Activated naive CD4-positive, alpha-beta T cell treated with anti-CD3 and anti-CD28 coated beads, Interleukin-2, amount 10 ng/mL, durations not matched to agents 7 days and 5 days (primary cell): ENCODE measurements around the gene TGM2.

Experiments used
- CTCF ChIA-PET: fragments of 350-600 bp; sonication (Branson Sonifier 250); formaldehyde crosslinking; loops from one replicate; lab custom pipeline; 2021; ENCODE audit warnings: antibody characterized with exemption; lab: Charles Lee
- DNase-seq: peaks from one replicate; pipeline ENCODE4 v3.0.0-alpha.2; 2020
- H3K27ac Mint-ChIP-seq: one replicate; pipeline ENCODE4 v1.8.0; 2021; ENCODE audit warnings: mild to moderate bottlenecking, moderate library complexity, mixed read lengths
- H3K27me3 Mint-ChIP-seq: one replicate; pipeline ENCODE4 v1.8.0; 2021; ENCODE audit warnings: mild to moderate bottlenecking, mixed read lengths
- H3K36me3 Mint-ChIP-seq: one replicate; pipeline ENCODE4 v1.8.0; 2021; ENCODE audit warnings: mixed read lengths
- H3K4me1 Mint-ChIP-seq: one replicate; pipeline ENCODE4 v1.8.0; 2021; ENCODE audit warnings: mixed read lengths
- H3K4me3 Mint-ChIP-seq: one replicate; pipeline ENCODE4 v1.8.0; 2021; ENCODE audit warnings: mild to moderate bottlenecking, moderate library complexity, mixed read lengths
- H3K9me3 Mint-ChIP-seq: one replicate; pipeline ENCODE4 v1.8.0; 2021; ENCODE audit warnings: mixed read lengths

Gene TGM2

DNA sequence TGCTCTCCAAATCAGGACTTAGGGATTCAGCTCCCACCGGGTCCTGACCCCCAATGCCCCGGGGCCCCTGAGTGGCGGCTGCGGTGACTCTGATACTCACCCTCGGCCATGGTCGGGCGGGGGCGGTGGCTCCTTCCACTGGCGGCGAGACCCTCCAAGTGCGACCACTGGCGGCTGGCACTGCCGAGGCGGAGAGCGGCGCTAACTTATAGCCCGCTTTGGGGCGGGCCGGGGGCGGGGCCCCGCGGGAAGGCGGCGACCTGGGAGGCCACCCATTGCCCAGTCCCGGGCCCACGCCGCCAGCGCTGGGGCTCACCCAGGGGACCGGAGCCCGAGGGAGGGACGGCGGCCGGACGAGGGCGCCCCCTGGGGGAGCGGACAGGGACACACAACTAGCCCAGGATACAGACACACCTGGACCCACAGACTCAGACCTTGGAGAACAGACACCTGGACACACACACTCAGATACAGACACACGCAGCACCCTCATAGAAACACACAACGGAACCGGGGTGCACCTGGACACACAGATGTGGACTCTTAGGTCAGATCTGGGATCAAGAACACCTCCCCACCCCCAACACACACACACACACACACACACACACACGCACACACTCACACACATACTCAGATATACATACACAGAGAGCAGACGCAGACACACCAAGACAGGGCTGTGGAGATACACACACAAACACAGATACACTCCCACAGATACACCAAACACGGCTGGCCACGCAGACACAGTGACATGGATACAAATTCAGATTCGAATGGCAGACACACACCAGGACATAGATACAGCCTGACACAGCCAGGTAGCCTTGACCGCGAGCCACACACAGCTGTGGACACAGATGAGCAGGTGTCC, at the start of gene TGM2:
Gene TGM2 (minus strand): TSS at position 182 of the 877 bp plus-strand sequence. CDS start 72 bp downstream, at position 110.
- H3K36me3 Mint-ChIP-seq, result no peaks in the 10 kb centered on the region

GRCh38 chr20:38214256-38215193, 49.5 kb upstream of the TGM2 start:
- Mint-ChIP-seq H3K36me3 (no peaks in the 10 kb centered on the region), H3K4me3 (no peak overlapping the region), H3K27ac (no peak overlapping the region), H3K4me1 (no peaks in the 10 kb centered on the region), H3K9me3 (no peaks in the 10 kb centered on the region), H3K27me3 (peaks cover 21% of the 10 kb centered on the region)
- no peak for DNase-seq
- CTCF ChIA-PET, result no interaction called here

More for the DNA sequence above, at the start of gene TGM2:
- H3K27me3 Mint-ChIP-seq, result peaks cover 39% of the 10 kb centered on the region
- peak; percentile 59 for DNase-seq
- H3K4me1 Mint-ChIP-seq, result peaks cover 23% of the 10 kb centered on the region
- H3K4me3 Mint-ChIP-seq, result no peak within 1 kb of the TSS
- H3K9me3 Mint-ChIP-seq, result no peaks in the 10 kb centered on the region
- H3K27ac Mint-ChIP-seq, result no peak within 1 kb of the TSS
- CTCF ChIA-PET, result interaction anchor here (0.7 to 2.6 kb wide), 8 partner anchors 9 to 108 kb away, joined by 3 to 10 read pairs (median 4); no protein-coding TSS in a partner anchor

- Mint-ChIP-seq H3K4me1 (no peaks in the 10 kb centered on the region), H3K9me3 (no peaks in the 10 kb centered on the region), H3K4me3 (no peak overlapping the region), H3K36me3 (no peaks in the 10 kb centered on the region), H3K27me3 (peaks cover 21% of the 10 kb centered on the region), H3K27ac (no peak overlapping the region)
- CTCF ChIA-PET, result interaction anchor here (1.4 to 4.0 kb wide), 2 partner anchors 8 to 650 kb away, joined by 3 to 28 read pairs; no protein-coding TSS in a partner anchor
- DNase-seq, result no peak
These were observed 48.5 kb upstream of the TGM2 start for GRCh38 chr20:38213607-38213940.

GRCh38 chr20:38212806-38213606, 47.9 kb upstream of the TGM2 start:
- H3K27ac Mint-ChIP-seq, result no peak overlapping the region
- no peaks in the 10 kb centered on the region for H3K9me3 Mint-ChIP-seq
- CTCF ChIA-PET, result interaction anchor here (1.4 to 4.0 kb wide), 2 partner anchors 9 to 649 kb away, joined by 3 to 28 read pairs; no protein-coding TSS in a partner anchor
- no peaks in the 10 kb centered on the region for H3K4me1 Mint-ChIP-seq
- peaks cover 27% of the 10 kb centered on the region for H3K27me3 Mint-ChIP-seq
- DNase-seq, result no peak
- no peaks in the 10 kb centered on the region for H3K36me3 Mint-ChIP-seq
- no peak overlapping the region for H3K4me3 Mint-ChIP-seq

DNA sequence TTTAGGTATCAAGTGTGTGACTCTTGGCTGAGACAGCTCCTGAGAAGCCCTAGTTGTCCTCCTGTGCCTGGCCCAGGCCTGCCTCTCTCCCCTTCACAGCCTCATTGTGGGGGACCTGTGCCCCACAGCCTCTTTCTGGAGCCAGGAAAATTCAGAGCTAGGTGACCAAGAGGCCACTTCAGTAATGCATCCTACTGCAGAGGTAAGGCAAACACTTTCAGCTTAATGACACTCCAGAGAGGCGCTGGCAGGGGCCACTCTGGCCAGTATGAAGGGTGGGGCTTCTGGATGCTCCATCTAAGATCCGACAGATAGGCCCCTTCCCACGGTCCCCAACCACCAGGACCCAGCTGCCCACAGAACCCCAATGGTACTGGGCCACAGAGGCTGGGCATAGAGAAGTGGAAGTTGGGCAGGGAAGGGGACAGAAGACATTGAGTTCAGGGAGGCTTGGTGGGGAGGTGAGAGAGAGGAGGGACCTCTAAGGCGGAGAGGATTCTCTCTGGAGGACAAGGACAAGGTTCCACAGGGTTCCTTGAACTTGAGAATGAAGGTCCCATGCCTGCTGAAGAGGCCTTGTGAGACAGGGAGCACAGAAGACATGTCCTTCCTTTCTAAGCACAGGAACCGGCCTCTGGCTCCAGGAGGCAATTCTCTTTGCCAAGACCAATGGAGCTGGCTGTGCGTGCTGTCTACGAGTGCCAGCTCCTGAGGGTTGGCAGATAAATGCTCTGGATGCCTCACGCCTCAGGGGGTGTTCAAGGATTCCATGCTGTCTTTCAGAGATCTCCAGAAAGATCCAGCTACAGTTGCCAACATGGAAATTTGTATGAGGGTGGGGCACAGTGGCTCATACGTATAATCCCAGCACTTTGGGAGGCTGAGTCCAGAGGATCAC, 46.4 kb upstream of the TGM2 start:
- no peak overlapping the region for H3K4me3 Mint-ChIP-seq
- DNase-seq, result no peak
- CTCF ChIA-PET, result interaction anchor here (4.0 kb wide), 1 partner anchor 10 kb away, joined by 28 read pairs; no protein-coding TSS in a partner anchor
- H3K27me3 Mint-ChIP-seq, result peaks cover 27% of the 10 kb centered on the region
- H3K9me3 Mint-ChIP-seq, result no peaks in the 10 kb centered on the region
- H3K36me3 Mint-ChIP-seq, result no peaks in the 10 kb centered on the region
- no peaks in the 10 kb centered on the region for H3K4me1 Mint-ChIP-seq
- H3K27ac Mint-ChIP-seq, result no peak overlapping the region

DNA sequence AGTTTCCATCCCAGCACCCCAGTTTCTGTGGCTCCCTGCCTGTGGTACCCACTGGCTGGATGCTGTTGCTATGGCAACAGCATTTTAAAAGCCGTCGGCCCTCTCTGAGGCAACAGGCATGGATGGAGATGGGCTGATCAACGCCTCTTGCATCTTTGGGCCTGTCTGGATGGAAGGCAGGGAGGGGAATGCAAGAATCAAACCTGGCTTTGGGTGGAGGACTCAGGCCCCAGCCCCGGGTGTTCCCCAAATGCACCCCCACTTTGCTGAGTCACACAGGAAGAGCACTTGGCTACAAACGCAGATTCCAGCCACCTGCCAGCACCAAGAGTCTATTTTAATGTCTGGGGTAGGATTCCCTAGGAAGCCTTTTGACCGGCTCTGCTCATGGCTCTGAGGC, 45.7 kb upstream of the TGM2 start:
- Mint-ChIP-seq H3K9me3 (no peaks in the 10 kb centered on the region), H3K27me3 (peaks cover 27% of the 10 kb centered on the region), H3K4me3 (no peak overlapping the region), H3K36me3 (no peaks in the 10 kb centered on the region), H3K27ac (no peak overlapping the region), H3K4me1 (no peaks in the 10 kb centered on the region)
- no peak for DNase-seq
- CTCF ChIA-PET, result interaction anchor here (4.0 kb wide), 1 partner anchor 11 kb away, joined by 28 read pairs; no protein-coding TSS in a partner anchor

DNA sequence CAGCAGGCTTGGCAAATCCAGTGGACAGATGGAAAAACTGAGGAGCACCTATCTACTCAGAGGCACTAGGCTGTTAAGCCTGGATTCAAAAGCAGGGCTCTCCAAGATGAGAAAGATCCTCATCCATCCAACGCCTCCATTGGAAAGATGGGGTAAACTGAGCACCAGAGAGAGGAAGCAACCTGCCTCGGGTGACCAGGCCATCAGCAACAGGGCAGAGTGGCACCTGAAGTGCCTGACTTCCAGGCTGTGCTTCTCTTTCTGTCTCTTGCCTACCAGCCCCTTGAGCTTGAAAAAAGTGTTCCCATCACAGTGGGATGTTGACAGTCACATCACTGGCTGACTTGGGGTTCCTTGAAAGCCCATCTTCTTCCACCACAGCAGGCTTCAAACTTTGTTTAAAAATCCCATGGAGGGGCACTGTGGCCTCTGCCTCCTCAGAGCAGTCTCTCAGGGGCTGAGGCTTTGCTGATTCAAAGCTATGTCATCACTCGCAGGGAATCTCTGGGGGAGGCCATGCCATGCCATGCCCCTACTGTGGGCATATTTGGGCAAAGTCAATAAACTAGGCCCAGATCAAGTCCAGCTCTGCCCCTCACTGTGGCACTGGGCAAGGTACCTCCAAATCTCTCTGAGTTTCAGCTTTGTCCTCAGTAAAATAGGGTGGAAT, 44.8 kb upstream of the TGM2 start:
- H3K4me1 Mint-ChIP-seq, result no peaks in the 10 kb centered on the region
- H3K9me3 Mint-ChIP-seq, result no peaks in the 10 kb centered on the region
- H3K4me3 Mint-ChIP-seq, result no peak overlapping the region
- CTCF ChIA-PET, result interaction anchor here (4.0 kb wide), 1 partner anchor 12 kb away, joined by 28 read pairs; no protein-coding TSS in a partner anchor
- no peak for DNase-seq
- no peaks in the 10 kb centered on the region for H3K36me3 Mint-ChIP-seq
- peaks cover 27% of the 10 kb centered on the region for H3K27me3 Mint-ChIP-seq
- H3K27ac Mint-ChIP-seq, result no peak overlapping the region

- Mint-ChIP-seq H3K36me3 (no peaks in the 10 kb centered on the region), H3K4me3 (no peak overlapping the region), H3K27ac (no peak overlapping the region), H3K4me1 (no peaks in the 10 kb centered on the region), H3K9me3 (no peaks in the 10 kb centered on the region), H3K27me3 (peaks cover 23% of the 10 kb centered on the region)
- CTCF ChIA-PET, result no interaction called here
- DNase-seq, result no peak
These were observed 44.1 kb upstream of the TGM2 start for GRCh38 chr20:38209054-38209675.

- Mint-ChIP-seq H3K27ac (no peak overlapping the region), H3K4me1 (no peaks in the 10 kb centered on the region)
- CTCF ChIA-PET, result no interaction called here
These were observed 43.5 kb upstream of the TGM2 start for GRCh38 chr20:38208523-38208922.

DNA sequence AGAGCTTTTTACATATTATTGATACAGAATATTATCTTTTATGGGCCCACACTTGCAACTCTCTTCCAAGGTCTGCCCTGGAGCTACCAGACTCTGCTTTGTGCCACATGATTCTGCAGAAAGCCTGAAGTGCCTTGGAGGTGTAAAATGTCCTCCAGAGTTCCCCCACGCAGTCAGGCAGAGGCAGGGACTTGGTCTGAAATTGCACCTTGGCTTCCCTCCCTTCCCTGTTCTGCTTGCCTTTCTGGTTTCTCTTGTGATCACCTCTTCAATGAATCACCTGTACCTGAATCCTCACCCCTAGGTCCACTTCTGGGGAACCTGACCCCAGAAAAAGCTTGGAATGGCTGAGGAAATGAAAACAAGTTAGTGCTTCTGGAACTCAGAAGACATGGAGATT, 43.0 kb upstream of the TGM2 start:
- Mint-ChIP-seq H3K27ac (no peak overlapping the region), H3K4me1 (no peaks in the 10 kb centered on the region), H3K4me3 (no peak overlapping the region), H3K9me3 (no peaks in the 10 kb centered on the region), H3K36me3 (no peaks in the 10 kb centered on the region), H3K27me3 (peaks cover 21% of the 10 kb centered on the region)
- DNase-seq, result no peak
- CTCF ChIA-PET, result no interaction called here

More at GRCh38 chr20:38208523-38208922, 43.5 kb upstream of the TGM2 start:
- Mint-ChIP-seq H3K9me3 (no peaks in the 10 kb centered on the region), H3K36me3 (no peaks in the 10 kb centered on the region), H3K4me3 (no peak overlapping the region), H3K27me3 (peaks cover 21% of the 10 kb centered on the region)
- DNase-seq, result no peak

GRCh38 chr20:38207621-38208020, 42.6 kb upstream of the TGM2 start:
- Mint-ChIP-seq H3K9me3 (no peaks in the 10 kb centered on the region), H3K36me3 (no peaks in the 10 kb centered on the region), H3K27ac (no peak overlapping the region), H3K4me1 (no peaks in the 10 kb centered on the region), H3K27me3 (peaks cover 21% of the 10 kb centered on the region), H3K4me3 (no peak overlapping the region)
- DNase-seq, result no peak
- CTCF ChIA-PET, result no interaction called here

DNA sequence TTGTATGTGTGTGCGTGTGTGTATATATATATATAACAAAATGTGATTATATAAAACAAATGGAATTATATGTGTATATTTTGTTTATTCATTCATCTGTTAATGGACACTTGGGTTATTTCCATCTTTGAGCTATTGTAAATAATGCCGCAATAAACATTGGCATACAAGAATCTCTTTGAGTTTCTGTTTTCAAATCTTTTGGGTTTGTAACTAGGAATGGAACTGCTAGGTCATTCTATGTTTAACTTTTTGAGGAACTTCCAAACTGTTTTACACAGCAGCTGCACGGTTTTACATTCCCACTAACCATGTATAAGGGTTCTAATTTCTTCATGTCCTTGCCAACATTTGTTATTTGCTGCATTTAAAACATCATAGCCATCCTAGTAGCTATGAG, 39.9 kb upstream of the TGM2 start:
- CTCF ChIA-PET, result interaction anchor here (0.8 to 1.4 kb wide), 2 partner anchors 16 to 91 kb away, joined by 3 read pairs; no protein-coding TSS in a partner anchor
- Mint-ChIP-seq H3K27me3 (peaks cover 6% of the 10 kb centered on the region), H3K27ac (no peak overlapping the region), H3K36me3 (no peaks in the 10 kb centered on the region), H3K9me3 (no peaks in the 10 kb centered on the region), H3K4me1 (no peaks in the 10 kb centered on the region), H3K4me3 (no peak overlapping the region)
- no peak for DNase-seq
